HepG2 (cell line): Measurements from ENCODE around the gene RNASE8. TPM values are rescaled to one million over a fixed set of nuclear protein-coding genes. Genes with fewer than 3 reads are reported as not detected.

Experiments used
- ATAC-seq: fragments of 200-7000 bp; cut with Tn5 transposase; 3 replicates; pipeline ENCODE4 v1.9.1; 2020; ENCODE audit warnings: mild to moderate bottlenecking, moderate library complexity
- BruUV-seq: library from RNA; stranded (reverse); fragments of 400-500 nt; replicated peaks from 2 replicates; lab custom pipeline; 2021; lab: Mats Ljungman, UMichigan
- CTCF ChIA-PET: fragments of 300-600 bp; formaldehyde crosslinking; extraction: SDS; loops from one replicate; lab custom pipeline; 2021; ENCODE audit warnings: low total read pairs, inconsistent platforms, low intra/inter-chr PET ratio; lab: Yijun Ruan, JAX
- POLR2A ChIA-PET: fragments of 350-600 bp; sonication (Branson Sonifier 250); formaldehyde crosslinking; loops from one replicate; lab custom pipeline; 2020; ENCODE audit warnings: antibody characterized with exemption, inconsistent platforms; lab: Yijun Ruan, JAX
- DNase-seq: peaks from one replicate; pipeline ENCODE4 v3.0.0-alpha.2; 2015; ENCODE audit warnings: low spot score
- FAIRE-seq: peaks from 3 replicates; lab custom pipeline; 2011; peaks lifted over from hg19 to GRCh38; lab: Jason Lieb, UNC
- H2AFZ ChIP-seq: one replicate; pipeline ENCODE4 v1.6.1; 2011; ENCODE audit warnings: low read length, inconsistent platforms
- H3K27ac ChIP-seq: fragments of 300-600 bp; 3 replicates; pipeline ENCODE4 v1.8.0; 2011; ENCODE audit warnings: mixed run types, mild to moderate bottlenecking, mixed read lengths, low read length, inconsistent platforms; ENCODE audit not compliant: insufficient read depth; ENCODE audit errors: extremely low read length
- H3K27me3 ChIP-seq, 2 experiments: fragments of 200-600 bp in 1 of 2; 2 replicates in 1 of 2; 3 replicates in 1 of 2; pipeline versions ENCODE4 v1.6.0 to v1.8.0; 2011; ENCODE audit warnings: low read length in 2 of 2, mild to moderate bottlenecking in 2 of 2, moderate library complexity in 2 of 2, inconsistent platforms in 1 of 2; ENCODE audit not compliant: insufficient read depth in 2 of 2, control insufficient read depth in 1 of 2
- H3K36me3 ChIP-seq, 2 experiments: fragments of 200-600 bp in 1 of 2; replicated peaks in 1 of 2; 2 replicates in 1 of 2; 3 replicates in 1 of 2; pipeline versions ENCODE4 v1.5.1 to v1.8.0; 2011; ENCODE audit warnings: low read length in 2 of 2, inconsistent platforms in 1 of 2; ENCODE audit not compliant: insufficient read depth in 2 of 2, control insufficient read depth in 1 of 2
- H3K4me1 ChIP-seq: 2 replicates; pipeline ENCODE4 v1.5.1; 2012; ENCODE audit warnings: low read length, inconsistent platforms; ENCODE audit not compliant: insufficient read depth
- H3K4me2 ChIP-seq: 2 replicates; pipeline ENCODE4 v1.6.0; 2011; ENCODE audit warnings: low read depth, low read length, inconsistent platforms
- H3K4me3 ChIP-seq, 3 experiments: fragments of 200-600 bp in 1 of 3; sonication (generic), shearing (Covaris generic) in 1 of 3; replicated peaks in 1 of 3; 2 replicates each; pipeline ENCODE4 v1.5.1; 2011 to 2016; ENCODE audit warnings: low read length in 3 of 3, inconsistent platforms in 2 of 3, low read depth in 2 of 3, mild to moderate bottlenecking in 2 of 3, control low read depth in 1 of 3, mixed read lengths in 1 of 3; ENCODE audit not compliant: insufficient read depth in 1 of 3
- H3K79me2 ChIP-seq: one replicate; pipeline ENCODE4 v1.6.1; 2011; ENCODE audit warnings: low read length, inconsistent platforms; ENCODE audit not compliant: insufficient read depth
- H3K9ac ChIP-seq: 2 replicates; pipeline ENCODE4 v1.6.0; 2011; ENCODE audit warnings: mild to moderate bottlenecking, low read depth, low read length, inconsistent platforms; ENCODE audit not compliant: insufficient read depth
- H3K9me3 ChIP-seq: 2 replicates; pipeline ENCODE4 v1.5.1; 2012; ENCODE audit warnings: mild to moderate bottlenecking, low read length
- H4K20me1 ChIP-seq: 2 replicates; pipeline ENCODE4 v1.6.0; 2011; ENCODE audit warnings: inconsistent platforms, mild to moderate bottlenecking, low read length, moderate library complexity; ENCODE audit not compliant: insufficient read depth
- ATF7-NPFF ChIP-seq: sonication (generic); formaldehyde crosslinking; IDR thresholded peaks from 2 replicates; pipeline ENCODE4 v1.8.1; 2023; ENCODE audit warnings: mild to moderate bottlenecking, low read depth, missing genetic modification reagents, moderate library complexity
- CBX5 ChIP-seq: sonication (generic); formaldehyde crosslinking; IDR thresholded peaks from 2 replicates; pipeline ENCODE4 v1.4.0; 2020; ENCODE audit warnings: missing genetic modification reagents, borderline replicate concordance
- CERS6 ChIP-seq: sonication (generic); formaldehyde crosslinking; IDR thresholded peaks from 2 replicates; pipeline ENCODE4 v1.5.0; 2020; ENCODE audit warnings: missing genetic modification reagents
- MEF2D ChIP-seq: sonication (generic); formaldehyde crosslinking; IDR thresholded peaks from 2 replicates; pipeline ENCODE4 v1.5.1; 2020; ENCODE audit warnings: mild to moderate bottlenecking, missing genetic modification reagents
- MEIS1 ChIP-seq: sonication (generic); formaldehyde crosslinking; IDR thresholded peaks from 2 replicates; pipeline ENCODE4 v1.9.0; 2021; ENCODE audit warnings: mild to moderate bottlenecking, missing genetic modification reagents, moderate library complexity, borderline replicate concordance
- MLX ChIP-seq: IDR thresholded peaks from 2 replicates; pipeline ENCODE4 v1.6.1; 2016
- NFIB ChIP-seq: sonication (generic); formaldehyde crosslinking; IDR thresholded peaks from 2 replicates; pipeline ENCODE4 v1.9.0; 2021; ENCODE audit warnings: missing genetic modification reagents, mild to moderate bottlenecking, borderline replicate concordance
- REPIN1 ChIP-seq: sonication (generic); formaldehyde crosslinking; IDR thresholded peaks from 2 replicates; pipeline ENCODE4 v1.8.0; 2022; ENCODE audit warnings: missing genetic modification reagents, low read depth, mild to moderate bottlenecking, borderline replicate concordance
- TEAD2 ChIP-seq: sonication (generic); formaldehyde crosslinking; IDR thresholded peaks from 2 replicates; pipeline ENCODE4 v1.9.0; 2021; ENCODE audit warnings: missing genetic modification reagents
- ZFP36L2 ChIP-seq: sonication (generic); formaldehyde crosslinking; IDR thresholded peaks from 2 replicates; pipeline ENCODE4 v1.4.0; 2020; ENCODE audit warnings: missing genetic modification reagents
- ZNF280B ChIP-seq: sonication (generic); formaldehyde crosslinking; IDR thresholded peaks from 2 replicates; pipeline ENCODE4 v1.5.0; 2020; ENCODE audit warnings: missing genetic modification reagents, mild to moderate bottlenecking, borderline replicate concordance
- ZNF552 ChIP-seq: sonication (generic); formaldehyde crosslinking; IDR thresholded peaks from 2 replicates; pipeline ENCODE4 v1.9.0; 2022; ENCODE audit warnings: missing genetic modification reagents, mild to moderate bottlenecking, borderline replicate concordance
- ZNF564 ChIP-seq: sonication (generic); formaldehyde crosslinking; IDR thresholded peaks from 2 replicates; pipeline ENCODE4 v1.8.1; 2023; ENCODE audit warnings: mild to moderate bottlenecking, missing genetic modification reagents
- ZNF577 ChIP-seq: sonication (generic); formaldehyde crosslinking; IDR thresholded peaks from 2 replicates; pipeline ENCODE4 v1.4.0; 2020; ENCODE audit warnings: mild to moderate bottlenecking, low read depth, missing genetic modification reagents, borderline replicate concordance
- WGBS: methylation state at CpG from one replicate; pipeline ENCODE4 v1.1.6; 2017; ENCODE audit warnings: low lambda C conversion rate; 5-methylcytosine and 5-hydroxymethylcytosine counted together
- in situ Hi-C: cut with HindIII; loops from 2 replicates; pipeline ENCODE4 v1.10.0; 2017; ENCODE audit warnings: low pct_unique_long_range_greater_than_20kb; ENCODE audit not compliant: extremely low pct_ligation_motif_present
- intact Hi-C: fragments of 100-400 bp; cut with micrococcal nuclease; formaldehyde crosslinking; loops from one replicate; pipeline ENCODE4 v1.10.0; 2022; ENCODE audit not compliant: unreplicated experiment
- polyA plus RNA-seq, 8 experiments: library from polyadenylated mRNA; depleted of rRNA in 3 of 8; stranded (reverse) in 7 of 8; unstranded in 1 of 8; fragments of >200 nt; fragmentation: Illumina TruSeq in 4 of 8; extraction: Trizol in 4 of 8; gene quantifications; 2 replicates each; pipeline versions ENCODE4 v1.2.1 to v1.2.3, GENCODE V29; 2011 to 2016; ENCODE audit warnings: low read depth in 4 of 8, missing spikeins in 1 of 8, mixed read lengths in 1 of 8; ENCODE audit not compliant: insufficient read depth in 1 of 8
- total RNA-seq, 5 experiments: library from RNA; depleted of rRNA; stranded (reverse); fragments of >200 nt; fragmentation: Illumina TruSeq; extraction: Trizol; gene quantifications; 2 replicates each; pipeline ENCODE4 v1.2.3, GENCODE V29; 2016; ENCODE audit warnings: low read depth in 1 of 5
- TF ChIP-seq, protein P1 (sequence below), 2 experiments: sonication (generic) in 1 of 2; formaldehyde crosslinking in 1 of 2; IDR thresholded peaks; 2 replicates each; pipeline versions ENCODE4 v1.5.1 to v1.6.1; 2011 to 2020; ENCODE audit warnings: borderline replicate concordance in 1 of 2, low read depth in 1 of 2, low read length in 1 of 2, mild to moderate bottlenecking in 1 of 2, missing genetic modification reagents in 1 of 2, moderate library complexity in 1 of 2

The RNASE8 gene
- total and polyA plus RNA-seq, 2 of the 13 experiments (the other 11 are each of a cell fraction or from before 2014, with no cell fraction given): not detected

DNA sequence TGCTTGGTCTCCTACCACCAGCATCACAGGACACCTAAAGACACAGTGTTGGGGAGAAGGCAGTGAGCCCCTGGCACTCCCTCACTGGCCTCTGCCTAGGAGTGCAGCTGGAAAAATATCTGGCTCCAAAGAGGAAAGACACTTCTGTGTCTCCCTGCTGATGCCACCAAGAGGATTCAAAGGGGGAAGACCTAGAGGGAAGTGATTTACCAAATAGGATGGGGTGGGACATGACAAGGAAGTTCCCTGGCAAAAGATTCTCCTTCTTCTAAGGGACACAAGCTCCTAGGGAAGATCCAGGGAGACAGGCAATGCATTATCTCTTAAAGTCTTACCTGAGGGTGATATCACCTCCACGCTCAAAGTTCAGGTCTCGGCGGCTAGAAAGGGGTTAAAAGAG is 38.8 kb upstream of the RNASE8 start:
- Histone ChIP-seq H3K36me3 (peaks cover 35 to 51% of the 10 kb centered on the region in 2 experiments), H2AFZ (no peak overlapping the region), H3K4me2 (no peak overlapping the region), H3K9ac (no peak overlapping the region), H3K4me3 (no peak overlapping the region), H3K79me2 (peaks cover 7% of the 10 kb centered on the region), H3K27ac (no peak overlapping the region), H4K20me1 (no peaks in the 10 kb centered on the region), H3K27me3 (no peaks in the 10 kb centered on the region), H3K9me3 (no peaks in the 10 kb centered on the region), H3K4me1 (peaks cover 38% of the 10 kb centered on the region)
- no TSS peak for BruUV-seq
- 99% methylated on average over 3 of the region's 3 CpGs for WGBS
- DNase-seq: no peak
- no peak for ATAC-seq
- in situ Hi-C loops (loop anchor here (5.0 kb wide), 1 partner anchor 84 kb away; the partner anchor contains the start of gene TMEM253), intact Hi-C loops (no loop called here)
- TF ChIP-seq ZFP36L2: no peak
- TF ChIP-seq MEF2D (CRISPR knock-in tag): no peak
- TF ChIP-seq ZNF280B (CRISPR knock-in tag): no peak
- no peak for TF ChIP-seq MLX (CRISPR knock-in tag)
- no peak for TF ChIP-seq NFIB (CRISPR knock-in tag)
- TF ChIP-seq ZNF564: no peak
- TF ChIP-seq ZNF577: no peak
- TF ChIP-seq CERS6 (CRISPR knock-in tag): no peak
- no peak for TF ChIP-seq TEAD2 (CRISPR knock-in tag)
- TF ChIP-seq, protein P1, sequence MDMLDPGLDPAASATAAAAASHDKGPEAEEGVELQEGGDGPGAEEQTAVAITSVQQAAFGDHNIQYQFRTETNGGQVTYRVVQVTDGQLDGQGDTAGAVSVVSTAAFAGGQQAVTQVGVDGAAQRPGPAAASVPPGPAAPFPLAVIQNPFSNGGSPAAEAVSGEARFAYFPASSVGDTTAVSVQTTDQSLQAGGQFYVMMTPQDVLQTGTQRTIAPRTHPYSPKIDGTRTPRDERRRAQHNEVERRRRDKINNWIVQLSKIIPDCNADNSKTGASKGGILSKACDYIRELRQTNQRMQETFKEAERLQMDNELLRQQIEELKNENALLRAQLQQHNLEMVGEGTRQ (IDR thresholded peaks at IDR 0.05; ENCODE audit: low read depth, low read length): no peak
- TF ChIP-seq, protein P1 (CRISPR knock-in tag; IDR thresholded peaks at IDR 0.05; ENCODE audit: borderline replicate concordance): no peak
- TF ChIP-seq MEIS1: no peak
- no peak for TF ChIP-seq REPIN1 (CRISPR knock-in tag)
- TF ChIP-seq ZNF552: no peak
- TF ChIP-seq CBX5 (CRISPR knock-in tag): no peak
- TF ChIP-seq ATF7-NPFF: no peak
- CTCF ChIA-PET: interaction anchor here (1.2 kb wide), 1 partner anchor 21 kb away, joined by 5 read pairs; no protein-coding TSS in a partner anchor
- POLR2A ChIA-PET: interaction anchor here (1.2 to 8.0 kb wide), 2 partner anchors 21 to 53 kb away, joined by 3 to 112 read pairs; no protein-coding TSS in a partner anchor
- no peak for FAIRE-seq
